IMR-90 (cell line): ENCODE results near the gene DAB1. TPM values are rescaled to one million over a fixed set of nuclear protein-coding genes. Genes with fewer than 3 reads are reported as not detected.

Experiments
- ATAC-seq: fragments of 200-7000 bp; cut with Tn5 transposase; 2 replicates; pipeline ENCODE4 v1.9.1; 2020; ENCODE audit warnings: low read depth, mild to moderate bottlenecking, moderate library complexity
- BruUV-seq: library from RNA; stranded (reverse); fragments of 400-500 nt; replicated peaks from 2 replicates; lab custom pipeline; 2021; lab: Mats Ljungman, UMichigan
- CTCF ChIA-PET: fragments of 300-600 bp; formaldehyde crosslinking; extraction: SDS; loops from one replicate; lab custom pipeline; 2021; ENCODE audit warnings: antibody characterized with exemption; lab: Yijun Ruan, JAX
- POLR2A ChIA-PET: fragments of 300-600 bp; sonication (Branson Sonifier 250); formaldehyde crosslinking; loops from one replicate; lab custom pipeline; 2022; ENCODE audit warnings: antibody characterized with exemption; ENCODE audit not compliant: unreplicated experiment; lab: Charles Lee
- DNase-seq: peaks from one replicate; pipeline ENCODE4 v3.0.0; 2013
- H2AFZ ChIP-seq: replicated peaks from 2 replicates; pipeline ENCODE3; 2013; ENCODE audit warnings: low read length, mild to moderate bottlenecking; ENCODE audit not compliant: poor library complexity
- H2AK5ac ChIP-seq: 2 replicates; pipeline ENCODE4 v1.6.1; 2013; ENCODE audit warnings: low read depth, low read length, inconsistent platforms
- H2AK9ac ChIP-seq: replicated peaks from 2 replicates; pipeline ENCODE3; 2013; ENCODE audit warnings: mild to moderate bottlenecking, low read depth, low read length, moderate library complexity; ENCODE audit not compliant: poor library complexity
- H2BK120ac ChIP-seq: 2 replicates; pipeline ENCODE4 v1.6.1; 2013; ENCODE audit warnings: low read depth, low read length, inconsistent platforms
- H2BK15ac ChIP-seq: 3 replicates; pipeline ENCODE4 v1.6.1; 2013; ENCODE audit warnings: low read depth, low read length, inconsistent platforms
- H2BK20ac ChIP-seq: 2 replicates; pipeline ENCODE4 v1.6.1; 2013; ENCODE audit warnings: low read depth, mild to moderate bottlenecking, inconsistent platforms, low read length, moderate library complexity
- H2BK5ac ChIP-seq: 2 replicates; pipeline ENCODE4 v1.6.1; 2013; ENCODE audit warnings: mild to moderate bottlenecking, low read depth, low read length, inconsistent platforms; ENCODE audit not compliant: poor library complexity, severe bottlenecking
- H3K14ac ChIP-seq: replicated peaks from 2 replicates; pipeline ENCODE4 v1.6.1; 2013; ENCODE audit warnings: low read depth, low read length, inconsistent platforms
- H3K18ac ChIP-seq: 2 replicates; pipeline ENCODE4 v1.6.1; 2013; ENCODE audit warnings: low read depth, low read length, control low read depth
- H3K23ac ChIP-seq: 2 replicates; pipeline ENCODE4 v1.6.1; 2013; ENCODE audit warnings: low read depth, low read length, inconsistent platforms
- H3K27ac ChIP-seq: 2 replicates; pipeline ENCODE4 v1.5.1; 2013; ENCODE audit warnings: mild to moderate bottlenecking, control low read depth, low read length; ENCODE audit not compliant: insufficient read depth
- H3K27me3 ChIP-seq: 2 replicates; pipeline ENCODE4 v1.6.1; 2013; ENCODE audit warnings: low read length; ENCODE audit not compliant: control insufficient read depth, insufficient read depth
- H3K36me3 ChIP-seq: 2 replicates; pipeline ENCODE4 v1.6.1; 2013; ENCODE audit warnings: low read length, mixed read lengths; ENCODE audit not compliant: control insufficient read depth, insufficient read depth
- H3K4ac ChIP-seq: 2 replicates; pipeline ENCODE4 v1.6.1; 2013; ENCODE audit warnings: low read depth, low read length, inconsistent platforms
- H3K4me1 ChIP-seq: 2 replicates; pipeline ENCODE4 v1.6.1; 2013; ENCODE audit warnings: low read length, mixed read lengths; ENCODE audit not compliant: control insufficient read depth, insufficient read depth
- H3K4me2 ChIP-seq: 2 replicates; pipeline ENCODE4 v1.6.1; 2013; ENCODE audit warnings: low read depth, mild to moderate bottlenecking, control low read depth, low read length, moderate library complexity
- H3K4me3 ChIP-seq: 2 replicates; pipeline ENCODE4 v1.5.1; 2013; ENCODE audit warnings: low read depth, mild to moderate bottlenecking, control low read depth, low read length, moderate library complexity; ENCODE audit not compliant: insufficient read depth
- H3K56ac ChIP-seq: 2 replicates; pipeline ENCODE4 v1.6.1; 2013; ENCODE audit warnings: low read length, inconsistent platforms; ENCODE audit not compliant: insufficient read depth; ENCODE audit errors: extremely low read depth
- H3K79me1 ChIP-seq, 2 experiments: 2 replicates each; pipeline ENCODE4 v1.6.1; 2013; ENCODE audit warnings: low read length in 2 of 2, inconsistent platforms in 1 of 2, low read depth in 1 of 2
- H3K9ac ChIP-seq: 2 replicates; pipeline ENCODE4 v1.6.1; 2013; ENCODE audit warnings: low read depth, low read length, control low read depth
- H3K9me1 ChIP-seq: 2 replicates; pipeline ENCODE4 v1.6.1; 2013; ENCODE audit warnings: low read length, inconsistent platforms; ENCODE audit not compliant: insufficient read depth
- H3K9me3 ChIP-seq: 2 replicates; pipeline ENCODE4 v1.6.1; 2013; ENCODE audit warnings: low read length; ENCODE audit not compliant: control insufficient read depth, insufficient read depth
- H4K20me1 ChIP-seq: 2 replicates; pipeline ENCODE4 v1.6.1; 2013; ENCODE audit warnings: low read length, inconsistent platforms; ENCODE audit not compliant: insufficient read depth
- H4K5ac ChIP-seq: 2 replicates; pipeline ENCODE4 v1.6.1; 2013; ENCODE audit warnings: mild to moderate bottlenecking, low read depth, low read length, control low read depth
- H4K8ac ChIP-seq, 2 experiments: 2 replicates each; pipeline ENCODE4 v1.6.1; 2013; ENCODE audit warnings: low read depth in 2 of 2, low read length in 2 of 2, control low read depth in 1 of 2, inconsistent platforms in 1 of 2
- H4K91ac ChIP-seq: 2 replicates; pipeline ENCODE4 v1.6.1; 2013; ENCODE audit warnings: low read depth, low read length, inconsistent platforms; ENCODE audit not compliant: insufficient read depth
- CEBPB ChIP-seq: IDR thresholded peaks from 2 replicates; pipeline ENCODE4 v1.6.1; 2012; ENCODE audit warnings: low read depth, low read length, improper control_type of control experiment
- CHD1 ChIP-seq: IDR thresholded peaks from 2 replicates; pipeline ENCODE4 v1.6.1; 2012; ENCODE audit warnings: low read depth, low read length, improper control_type of control experiment
- ELK1 ChIP-seq: fragments of 150-350 bp; IDR thresholded peaks from 2 replicates; pipeline ENCODE4 v1.6.1; 2016; ENCODE audit warnings: low read depth, mild to moderate bottlenecking, low read length, moderate library complexity, borderline replicate concordance
- FOS ChIP-seq: fragments of 150-350 bp; IDR thresholded peaks from 2 replicates; pipeline ENCODE4 v1.6.1; 2016; ENCODE audit warnings: low read depth, low read length
- MAFK ChIP-seq: IDR thresholded peaks from 2 replicates; pipeline ENCODE4 v1.6.1; 2012; ENCODE audit warnings: low read depth, low read length, improper control_type of control experiment
- MXI1 ChIP-seq: IDR thresholded peaks from 2 replicates; pipeline ENCODE4 v1.6.1; 2012; ENCODE audit warnings: low read depth, mild to moderate bottlenecking, low read length, moderate library complexity, borderline replicate concordance
- NFE2L2 ChIP-seq: fragments of 150-350 bp; IDR thresholded peaks from 2 replicates; pipeline ENCODE4 v1.6.1; 2016; ENCODE audit warnings: low read depth, mild to moderate bottlenecking, low read length
- RAD21 ChIP-seq: IDR thresholded peaks from 2 replicates; pipeline ENCODE4 v1.6.1; 2012; ENCODE audit warnings: low read length, improper control_type of control experiment
- RCOR1 ChIP-seq: IDR thresholded peaks from 2 replicates; pipeline ENCODE4 v1.6.1; 2012; ENCODE audit warnings: mild to moderate bottlenecking, low read length, improper control_type of control experiment; ENCODE audit not compliant: insufficient replicate concordance
- RFX5 ChIP-seq: IDR thresholded peaks from 2 replicates; pipeline ENCODE4 v1.8.0; 2012; ENCODE audit warnings: low read depth, mild to moderate bottlenecking, low read length, moderate library complexity
- SMC3 ChIP-seq: fragments of 150-350 bp; IDR thresholded peaks from 2 replicates; pipeline ENCODE4 v1.6.1; 2016; ENCODE audit warnings: low read depth, mild to moderate bottlenecking, antibody characterized with exemption, low read length, moderate library complexity
- WGBS, 2 experiments: methylation state at CpG; one replicate each; pipeline versions ENCODE4 v1.1.5 to v1.1.7; 2013; ENCODE audit warnings: missing lambda C conversion rate in 2 of 2; ENCODE audit not compliant: insufficient read length in 1 of 2; ENCODE audit errors: extremely low coverage in 2 of 2; 5-methylcytosine and 5-hydroxymethylcytosine counted together
- dilution Hi-C: fragments of 300-500 bp; cut with HindIII; formaldehyde crosslinking; loops from one replicate; pipeline ENCODE4 v1.14.3; 2018; ENCODE audit warnings: low sequenced_read_pairs; ENCODE audit not compliant: unreplicated experiment
- in situ Hi-C: fragments of 300-500 bp; cut with MboI; formaldehyde crosslinking; loops from 3 replicates; pipeline ENCODE4 v1.14.3; 2019; ENCODE audit warnings: low sequenced_read_pairs, inconsistent platforms, mixed read lengths
- intact Hi-C: fragments of 100-400 bp; cut with micrococcal nuclease; formaldehyde crosslinking; loops from 2 replicates; pipeline ENCODE4 v1.10.0; 2022
- polyA plus RNA-seq, 3 experiments: library from polyadenylated mRNA; depleted of rRNA; stranded (reverse); fragments of >200 nt; gene quantifications; 2 replicates each; pipeline ENCODE4 v1.2.3, GENCODE V29; 2012; ENCODE audit warnings: low replicate concordance in 1 of 3
- total RNA-seq: library from RNA; depleted of rRNA; stranded (reverse); fragments of >200 nt; gene quantifications from 2 replicates; pipeline ENCODE4 v1.2.3, GENCODE V29; 2012
- TF ChIP-seq, protein P1 (sequence below): fragments of 150-350 bp; IDR thresholded peaks from 2 replicates; pipeline ENCODE4 v1.6.1; 2017; ENCODE audit warnings: mild to moderate bottlenecking, antibody characterized with exemption, low read length, low read depth
- TF ChIP-seq, protein P2 (sequence below): conservative IDR thresholded peaks from 2 replicates; pipeline ENCODE4 v1.5.1; 2012; ENCODE audit warnings: mild to moderate bottlenecking, low read depth, low read length, improper control_type of control experiment

The DAB1 gene
- total and polyA plus RNA-seq, 2 of the 4 experiments (the other 2 are of a cell fraction) = 0.18 to 0.41 TPM

GRCh38 chr1:57421806-57422205 lies 2.1 kb downstream of the DAB1 start:
- Histone ChIP-seq H2BK15ac (no peak overlapping the region), H3K4me2 (peak overlapping the region; percentile 65), H4K5ac (no peak overlapping the region), H4K20me1 (no peaks in the 10 kb centered on the region), H2AK9ac (no peak overlapping the region), H2AFZ (no peak overlapping the region), H3K18ac (no peak overlapping the region), H3K27me3 (peaks cover 2% of the 10 kb centered on the region; the same call in 1 of the 2 replicates), H3K36me3 (no peaks in the 10 kb centered on the region), H2BK5ac (no peak overlapping the region), H3K4me3 (peak overlapping the region; percentile 54), H3K27ac (no peak overlapping the region), H3K4me1 (no peaks in the 10 kb centered on the region), H3K9me1 (no peaks in the 10 kb centered on the region), H2BK120ac (no peak overlapping the region), H3K9me3 (no peaks in the 10 kb centered on the region), H4K8ac (no peak overlapping the region), H2BK20ac (no peak overlapping the region; the same call in 1 of the 2 replicates), H3K14ac (no peak overlapping the region), H3K23ac (no peak overlapping the region), H3K79me1 (no peaks in the 10 kb centered on the region), H4K91ac (no peak overlapping the region), H3K4ac (no peak overlapping the region), H3K9ac (no peak overlapping the region), H2AK5ac (no peak overlapping the region), H3K56ac (no peak overlapping the region)
- DNase-seq = no peak
- TF ChIP-seq CHD1 (no peak), MXI1 (no peak), RAD21 (no peak), SMC3 (no peak), NFE2L2 (no peak), CEBPB (no peak), ELK1 (no peak), RFX5 (no peak), MAFK (no peak), FOS (no peak), RCOR1 (no peak)
- TF ChIP-seq, protein P1, sequence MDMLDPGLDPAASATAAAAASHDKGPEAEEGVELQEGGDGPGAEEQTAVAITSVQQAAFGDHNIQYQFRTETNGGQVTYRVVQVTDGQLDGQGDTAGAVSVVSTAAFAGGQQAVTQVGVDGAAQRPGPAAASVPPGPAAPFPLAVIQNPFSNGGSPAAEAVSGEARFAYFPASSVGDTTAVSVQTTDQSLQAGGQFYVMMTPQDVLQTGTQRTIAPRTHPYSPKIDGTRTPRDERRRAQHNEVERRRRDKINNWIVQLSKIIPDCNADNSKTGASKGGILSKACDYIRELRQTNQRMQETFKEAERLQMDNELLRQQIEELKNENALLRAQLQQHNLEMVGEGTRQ = no peak
- TF ChIP-seq, protein P2, sequence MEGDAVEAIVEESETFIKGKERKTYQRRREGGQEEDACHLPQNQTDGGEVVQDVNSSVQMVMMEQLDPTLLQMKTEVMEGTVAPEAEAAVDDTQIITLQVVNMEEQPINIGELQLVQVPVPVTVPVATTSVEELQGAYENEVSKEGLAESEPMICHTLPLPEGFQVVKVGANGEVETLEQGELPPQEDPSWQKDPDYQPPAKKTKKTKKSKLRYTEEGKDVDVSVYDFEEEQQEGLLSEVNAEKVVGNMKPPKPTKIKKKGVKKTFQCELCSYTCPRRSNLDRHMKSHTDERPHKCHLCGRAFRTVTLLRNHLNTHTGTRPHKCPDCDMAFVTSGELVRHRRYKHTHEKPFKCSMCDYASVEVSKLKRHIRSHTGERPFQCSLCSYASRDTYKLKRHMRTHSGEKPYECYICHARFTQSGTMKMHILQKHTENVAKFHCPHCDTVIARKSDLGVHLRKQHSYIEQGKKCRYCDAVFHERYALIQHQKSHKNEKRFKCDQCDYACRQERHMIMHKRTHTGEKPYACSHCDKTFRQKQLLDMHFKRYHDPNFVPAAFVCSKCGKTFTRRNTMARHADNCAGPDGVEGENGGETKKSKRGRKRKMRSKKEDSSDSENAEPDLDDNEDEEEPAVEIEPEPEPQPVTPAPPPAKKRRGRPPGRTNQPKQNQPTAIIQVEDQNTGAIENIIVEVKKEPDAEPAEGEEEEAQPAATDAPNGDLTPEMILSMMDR = no peak
- dilution Hi-C loops (no loop called here), in situ Hi-C loops (no loop called here), intact Hi-C loops (loop anchor here (1.0 to 10.0 kb wide), 5 partner anchors 210 to 1123 kb away; partner anchors contain the start of gene OMA1)
- ChIA-PET CTCF (interaction anchor here (0.8 kb wide), 1 partner anchor 163 kb away, joined by 3 read pairs; no protein-coding TSS in a partner anchor), POLR2A (no interaction called here)
- no CpG with 5 or more reads among the region's 10 CpGs for WGBS, 2 experiments
- no TSS peak for BruUV-seq
- no peak for ATAC-seq
